ENCODE data around the gene PRF1. TPM values are rescaled to one million over a fixed set of nuclear protein-coding genes. Genes with fewer than 3 reads are reported as not detected.

PRF1 gene
- total and polyA plus RNA-seq, 4 donors = 2.5 to 3.1 (median 2.8) TPM

DNA sequence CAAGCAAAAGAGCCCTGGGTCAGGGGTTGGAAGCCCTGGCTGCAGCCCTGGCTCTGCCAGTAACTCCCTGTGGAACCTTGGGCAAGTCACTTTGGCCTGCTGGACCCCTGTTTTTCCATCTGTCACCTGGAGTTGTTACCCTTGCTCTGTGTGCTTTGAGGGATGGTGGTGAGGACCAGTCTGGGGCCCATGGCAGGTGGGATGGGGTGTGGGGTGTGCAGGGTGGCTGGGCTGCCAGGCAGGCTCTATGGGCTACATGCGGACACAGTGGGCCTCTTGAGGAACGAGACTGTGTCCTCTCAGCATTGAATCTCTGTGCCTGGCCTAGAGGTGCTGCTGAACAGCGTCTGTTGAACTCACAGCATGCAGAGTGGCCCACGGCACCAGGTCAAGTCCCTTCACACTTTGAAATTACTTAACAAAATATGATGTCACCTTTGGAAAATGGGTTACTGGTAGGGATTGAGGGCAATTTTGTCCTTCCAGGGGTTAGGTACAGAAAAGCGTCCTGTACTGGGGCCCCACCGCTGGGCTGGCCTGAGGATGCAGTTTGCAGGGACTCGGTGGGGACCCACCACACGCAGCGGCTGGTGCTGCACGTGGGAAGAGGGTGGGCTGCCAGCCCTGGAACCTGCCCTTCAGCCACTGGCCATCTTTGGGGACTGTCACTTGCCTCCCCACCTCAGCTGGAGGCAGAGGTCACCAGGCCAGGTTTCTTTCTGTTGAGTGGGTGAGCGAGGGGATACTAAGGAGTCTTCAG, 45.3 kb downstream of the PRF1 start:
- 96% methylated on average over 11 of the region's 11 CpGs for WGBS
- Histone ChIP-seq H3K9ac (ENCODE audit: low read depth in 1 of 2, low read length in 2 of 2) (no peak overlapping the region), H3K27me3 (ENCODE audit: control insufficient read depth in 4 of 4, insufficient read depth in 4 of 4, low read length in 3 of 4) (no peaks in the 10 kb centered on the region)

GRCh38 chr10:70555371-70555770, 47.2 kb downstream of the PRF1 start:
- TF ChIP-seq EGR1 (IDR thresholded peaks at IDR 0.05; ENCODE audit: low read depth in 2 of 2) = no peak
- no peak for TF ChIP-seq HNF4G (IDR thresholded peaks at IDR 0.05)
- TF ChIP-seq MAX (IDR thresholded peaks at IDR 0.05) = no peak
- no peak for TF ChIP-seq GABPA (IDR thresholded peaks at IDR 0.05 in 1 of 2, conservative IDR thresholded peaks at IDR 0.05 in 1 of 2)
- TF ChIP-seq FOXA2 (IDR thresholded peaks at IDR 0.05) = no peak
- no peak for TF ChIP-seq ATF3 (IDR thresholded peaks at IDR 0.05)
- no peak for TF ChIP-seq CTCF (IDR thresholded peaks at IDR 0.05; ENCODE audit: low read depth, low read length, missing input control)
- TF ChIP-seq, protein P1, sequence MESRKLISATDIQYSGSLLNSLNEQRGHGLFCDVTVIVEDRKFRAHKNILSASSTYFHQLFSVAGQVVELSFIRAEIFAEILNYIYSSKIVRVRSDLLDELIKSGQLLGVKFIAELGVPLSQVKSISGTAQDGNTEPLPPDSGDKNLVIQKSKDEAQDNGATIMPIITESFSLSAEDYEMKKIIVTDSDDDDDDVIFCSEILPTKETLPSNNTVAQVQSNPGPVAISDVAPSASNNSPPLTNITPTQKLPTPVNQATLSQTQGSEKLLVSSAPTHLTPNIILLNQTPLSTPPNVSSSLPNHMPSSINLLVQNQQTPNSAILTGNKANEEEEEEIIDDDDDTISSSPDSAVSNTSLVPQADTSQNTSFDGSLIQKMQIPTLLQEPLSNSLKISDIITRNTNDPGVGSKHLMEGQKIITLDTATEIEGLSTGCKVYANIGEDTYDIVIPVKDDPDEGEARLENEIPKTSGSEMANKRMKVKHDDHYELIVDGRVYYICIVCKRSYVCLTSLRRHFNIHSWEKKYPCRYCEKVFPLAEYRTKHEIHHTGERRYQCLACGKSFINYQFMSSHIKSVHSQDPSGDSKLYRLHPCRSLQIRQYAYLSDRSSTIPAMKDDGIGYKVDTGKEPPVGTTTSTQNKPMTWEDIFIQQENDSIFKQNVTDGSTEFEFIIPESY (IDR thresholded peaks at IDR 0.05) = no peak
- TF ChIP-seq JUND (IDR thresholded peaks at IDR 0.05) = no peak
- no peak for TF ChIP-seq SP1 (IDR thresholded peaks at IDR 0.05)
- no peak for TF ChIP-seq RXRA (IDR thresholded peaks at IDR 0.05)
- TF ChIP-seq FOXA1 (IDR thresholded peaks at IDR 0.05) = no peak
- Histone ChIP-seq H3K9ac (ENCODE audit: low read depth in 1 of 2, low read length in 2 of 2) (no peak overlapping the region), H3K27me3 (ENCODE audit: control insufficient read depth in 4 of 4, insufficient read depth in 4 of 4, low read length in 3 of 4) (no peaks in the 10 kb centered on the region), H3K9me3 (ENCODE audit: control insufficient read depth in 4 of 4, low read length in 3 of 4) (no peaks in the 10 kb centered on the region), H3K36me3 (ENCODE audit: control insufficient read depth in 4 of 4, insufficient read depth in 3 of 4, low read depth in 1 of 4, low read length in 3 of 4) (no peaks in the 10 kb centered on the region), H3K4me1 (ENCODE audit: control insufficient read depth in 4 of 4, insufficient read depth in 4 of 4, low read length in 3 of 4) (peaks cover 0 to 3% (median 0%) of the 10 kb centered on the region in 4 donors), H3K27ac (ENCODE audit: low read depth in 1 of 2, low read length in 2 of 2) (no peak overlapping the region), H3K4me3 (ENCODE audit: low read depth in 1 of 3, low read length in 3 of 3) (no peak overlapping the region)
- DNase-seq (ENCODE audit: low spot score) = no peak
- WGBS = 86% methylated on average over 11 of the region's 11 CpGs

More for the DNA sequence above, 45.3 kb downstream of the PRF1 start:
- Histone ChIP-seq H3K36me3 (ENCODE audit: control insufficient read depth in 4 of 4, insufficient read depth in 3 of 4, low read depth in 1 of 4, low read length in 3 of 4) (no peaks in the 10 kb centered on the region), H3K4me3 (ENCODE audit: low read depth in 1 of 3, low read length in 3 of 3) (no peak overlapping the region), H3K9me3 (ENCODE audit: control insufficient read depth in 4 of 4, low read length in 3 of 4) (no peaks in the 10 kb centered on the region), H3K4me1 (ENCODE audit: control insufficient read depth in 4 of 4, insufficient read depth in 4 of 4, low read length in 3 of 4) (peaks cover 0 to 3% (median 0%) of the 10 kb centered on the region in 4 donors), H3K27ac (ENCODE audit: low read depth in 1 of 2, low read length in 2 of 2) (no peak overlapping the region)
- no peak for DNase-seq (ENCODE audit: low spot score)
- TF ChIP-seq MAX (IDR thresholded peaks at IDR 0.05) = no peak
- TF ChIP-seq, protein P2, sequence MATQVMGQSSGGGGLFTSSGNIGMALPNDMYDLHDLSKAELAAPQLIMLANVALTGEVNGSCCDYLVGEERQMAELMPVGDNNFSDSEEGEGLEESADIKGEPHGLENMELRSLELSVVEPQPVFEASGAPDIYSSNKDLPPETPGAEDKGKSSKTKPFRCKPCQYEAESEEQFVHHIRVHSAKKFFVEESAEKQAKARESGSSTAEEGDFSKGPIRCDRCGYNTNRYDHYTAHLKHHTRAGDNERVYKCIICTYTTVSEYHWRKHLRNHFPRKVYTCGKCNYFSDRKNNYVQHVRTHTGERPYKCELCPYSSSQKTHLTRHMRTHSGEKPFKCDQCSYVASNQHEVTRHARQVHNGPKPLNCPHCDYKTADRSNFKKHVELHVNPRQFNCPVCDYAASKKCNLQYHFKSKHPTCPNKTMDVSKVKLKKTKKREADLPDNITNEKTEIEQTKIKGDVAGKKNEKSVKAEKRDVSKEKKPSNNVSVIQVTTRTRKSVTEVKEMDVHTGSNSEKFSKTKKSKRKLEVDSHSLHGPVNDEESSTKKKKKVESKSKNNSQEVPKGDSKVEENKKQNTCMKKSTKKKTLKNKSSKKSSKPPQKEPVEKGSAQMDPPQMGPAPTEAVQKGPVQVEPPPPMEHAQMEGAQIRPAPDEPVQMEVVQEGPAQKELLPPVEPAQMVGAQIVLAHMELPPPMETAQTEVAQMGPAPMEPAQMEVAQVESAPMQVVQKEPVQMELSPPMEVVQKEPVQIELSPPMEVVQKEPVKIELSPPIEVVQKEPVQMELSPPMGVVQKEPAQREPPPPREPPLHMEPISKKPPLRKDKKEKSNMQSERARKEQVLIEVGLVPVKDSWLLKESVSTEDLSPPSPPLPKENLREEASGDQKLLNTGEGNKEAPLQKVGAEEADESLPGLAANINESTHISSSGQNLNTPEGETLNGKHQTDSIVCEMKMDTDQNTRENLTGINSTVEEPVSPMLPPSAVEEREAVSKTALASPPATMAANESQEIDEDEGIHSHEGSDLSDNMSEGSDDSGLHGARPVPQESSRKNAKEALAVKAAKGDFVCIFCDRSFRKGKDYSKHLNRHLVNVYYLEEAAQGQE (IDR thresholded peaks at IDR 0.05) = no peak
- TF ChIP-seq TAF1 (conservative IDR thresholded peaks at IDR 0.05) = no peak
- no peak for TF ChIP-seq SP1 (IDR thresholded peaks at IDR 0.05)
